ENCODE measurements around the gene FAM222B.
"Not testable (repeated sequence)": the region's sequence is repeated elsewhere in the genome, so short reads cannot be mapped to it uniquely, and the experiment has no call there.

FAM222B gene

DNA sequence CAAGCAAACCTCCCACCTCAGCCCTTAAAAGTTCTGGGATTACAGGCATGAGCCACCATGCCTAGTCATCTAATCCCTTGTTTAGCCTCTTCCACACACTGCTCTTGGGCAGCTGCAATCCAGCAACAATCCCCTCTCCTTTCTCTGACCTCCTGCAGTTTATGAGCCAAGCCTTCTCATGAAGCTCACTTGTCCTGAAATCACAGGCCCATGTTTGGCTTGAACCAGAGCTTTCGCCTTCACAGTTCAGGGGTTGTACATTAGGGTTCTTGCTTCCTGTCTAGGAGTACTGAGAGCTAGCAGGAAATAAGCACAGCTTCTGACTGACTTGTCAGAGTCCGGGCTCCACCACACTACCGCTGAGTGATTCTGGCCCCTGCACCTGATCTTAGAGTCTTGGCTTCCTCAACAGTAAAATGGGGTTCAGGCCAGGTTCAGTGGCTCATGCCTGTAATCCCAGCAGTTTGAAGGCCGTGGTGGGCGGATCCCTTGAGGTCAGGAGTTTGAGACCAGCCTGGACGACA is 28.5 kb upstream of the FAM222B start:
- DNase-seq (ENCODE audit: low read depth) = no peak

DNA sequence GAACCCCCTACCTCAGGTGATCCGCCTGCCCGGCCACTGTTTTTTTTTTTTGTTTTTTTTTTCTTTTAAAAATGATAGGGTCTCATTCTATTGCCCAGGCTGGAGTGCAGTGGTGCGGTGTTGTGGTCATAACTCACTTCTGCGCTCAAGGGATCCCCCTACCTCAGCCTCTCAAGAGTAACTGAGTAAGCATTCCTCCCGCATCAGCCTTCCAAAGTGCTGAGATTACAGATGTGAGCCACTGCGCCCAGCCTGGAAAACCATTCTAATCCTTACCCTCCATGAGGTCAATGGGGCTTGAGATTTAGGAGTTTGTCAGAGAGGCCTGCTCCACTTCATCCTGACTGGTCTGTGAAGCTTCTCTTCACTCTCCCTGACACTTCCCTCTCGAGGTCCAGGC is 24.7 kb upstream of the FAM222B start:
- no peak for DNase-seq (ENCODE audit: low read depth)

- no peak for DNase-seq (ENCODE audit: low read depth)
Observed at GRCh38 chr17:28865946-28866752, 23.6 kb upstream of the FAM222B start.

DNA sequence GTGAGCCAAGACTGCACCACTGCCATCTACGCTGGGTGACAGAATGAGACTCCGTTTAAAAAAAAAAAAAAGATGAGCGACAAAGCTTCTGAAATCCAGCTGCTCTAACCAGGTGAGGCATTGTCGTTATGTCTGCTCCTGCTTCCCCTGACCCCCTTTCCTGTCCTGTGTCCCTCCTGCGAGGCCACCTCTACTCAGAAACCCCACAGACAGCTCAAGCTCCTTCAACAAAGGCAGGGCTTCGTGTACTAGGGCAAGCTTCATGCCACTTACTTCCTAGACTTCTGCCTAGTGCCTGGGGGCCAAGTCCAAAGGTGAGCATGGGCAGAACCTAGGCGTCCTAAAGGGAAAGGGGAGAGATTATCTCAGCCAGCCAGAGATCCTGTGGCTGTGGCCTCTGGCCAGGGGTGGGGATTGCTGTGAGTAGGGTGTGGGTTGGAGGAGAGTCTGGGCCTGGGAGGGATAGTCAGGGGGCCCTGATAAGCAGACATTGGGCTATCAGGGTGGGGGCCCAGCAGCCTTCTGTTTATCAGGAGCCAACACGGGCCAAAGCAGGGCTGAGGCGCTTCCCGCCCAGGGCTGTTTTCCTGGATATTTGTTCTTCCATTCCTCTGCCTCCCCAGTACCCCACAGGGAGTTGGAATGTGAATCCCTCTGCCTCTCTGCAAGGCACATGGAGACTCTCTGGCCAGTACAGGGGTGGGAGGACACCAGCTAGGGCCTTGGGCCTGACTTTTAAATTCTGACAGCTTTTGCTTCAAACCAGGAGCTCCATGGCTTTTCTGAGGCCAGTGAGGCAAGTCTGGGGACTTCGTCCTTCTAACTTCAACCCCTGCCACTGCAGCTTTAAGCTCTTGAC is 22.6 kb upstream of the FAM222B start:
- DNase-seq (ENCODE audit: low read depth) = no peak

DNA sequence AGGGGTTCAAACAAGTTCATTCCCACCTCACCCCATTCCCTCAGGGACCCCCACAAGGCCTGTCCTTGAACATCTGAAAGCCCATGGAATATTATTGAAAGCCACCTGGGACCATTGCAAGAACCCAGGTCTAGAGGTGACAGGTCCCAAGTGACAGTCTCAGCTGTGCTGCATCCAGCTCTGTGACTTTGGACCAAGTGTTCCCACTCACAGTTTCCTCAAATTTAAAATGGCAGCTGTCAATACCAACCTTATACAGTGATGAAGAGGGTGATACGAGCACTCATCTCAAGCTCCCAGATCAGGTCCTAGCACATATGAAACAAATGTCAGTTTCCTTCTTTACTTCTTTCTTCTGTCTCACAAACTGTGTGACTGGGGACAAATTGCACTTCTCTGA is 21.4 kb upstream of the FAM222B start:
- DNase-seq (ENCODE audit: low read depth) = no peak

DNA sequence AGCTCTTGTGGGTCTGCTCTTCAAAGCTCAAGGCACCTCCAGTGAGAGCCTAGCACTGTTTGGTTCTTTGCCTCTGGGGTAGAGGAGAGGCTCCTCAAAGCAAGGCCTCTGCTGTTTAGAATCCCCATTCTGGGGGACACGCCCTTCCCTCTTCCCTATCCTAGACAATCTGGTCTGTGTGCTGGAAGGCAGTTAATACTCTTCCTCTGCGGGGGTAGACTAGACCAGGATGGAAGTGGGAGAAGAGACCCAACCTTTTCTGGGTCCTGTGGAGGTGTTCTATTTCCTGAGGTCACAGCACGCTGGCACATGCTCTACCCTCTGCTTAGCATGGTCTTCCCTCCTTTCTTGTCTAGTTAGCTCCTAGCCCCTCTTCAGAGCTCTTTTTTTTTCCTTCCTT is 20.0 kb upstream of the FAM222B start:
- DNase-seq (ENCODE audit: low read depth) = no peak

- no peak for DNase-seq (ENCODE audit: low read depth)
Observed at GRCh38 chr17:28861393-28862203, 19.0 kb upstream of the FAM222B start.

GRCh38 chr17:28860363-28860808 is 17.8 kb upstream of the FAM222B start:
- no peak for DNase-seq (ENCODE audit: low read depth)

GRCh38 chr17:28858801-28859355 is 16.3 kb upstream of the FAM222B start:
- no peak for DNase-seq (ENCODE audit: low read depth)

- DNase-seq (ENCODE audit: low read depth) = no peak
Observed at GRCh38 chr17:28857905-28858800, 15.6 kb upstream of the FAM222B start.

GRCh38 chr17:28856028-28856574 is 13.5 kb upstream of the FAM222B start:
- no peak for DNase-seq (ENCODE audit: low read depth)

GRCh38 chr17:28855336-28855679 is 12.7 kb upstream of the FAM222B start:
- no peak for DNase-seq (ENCODE audit: low read depth)

DNA sequence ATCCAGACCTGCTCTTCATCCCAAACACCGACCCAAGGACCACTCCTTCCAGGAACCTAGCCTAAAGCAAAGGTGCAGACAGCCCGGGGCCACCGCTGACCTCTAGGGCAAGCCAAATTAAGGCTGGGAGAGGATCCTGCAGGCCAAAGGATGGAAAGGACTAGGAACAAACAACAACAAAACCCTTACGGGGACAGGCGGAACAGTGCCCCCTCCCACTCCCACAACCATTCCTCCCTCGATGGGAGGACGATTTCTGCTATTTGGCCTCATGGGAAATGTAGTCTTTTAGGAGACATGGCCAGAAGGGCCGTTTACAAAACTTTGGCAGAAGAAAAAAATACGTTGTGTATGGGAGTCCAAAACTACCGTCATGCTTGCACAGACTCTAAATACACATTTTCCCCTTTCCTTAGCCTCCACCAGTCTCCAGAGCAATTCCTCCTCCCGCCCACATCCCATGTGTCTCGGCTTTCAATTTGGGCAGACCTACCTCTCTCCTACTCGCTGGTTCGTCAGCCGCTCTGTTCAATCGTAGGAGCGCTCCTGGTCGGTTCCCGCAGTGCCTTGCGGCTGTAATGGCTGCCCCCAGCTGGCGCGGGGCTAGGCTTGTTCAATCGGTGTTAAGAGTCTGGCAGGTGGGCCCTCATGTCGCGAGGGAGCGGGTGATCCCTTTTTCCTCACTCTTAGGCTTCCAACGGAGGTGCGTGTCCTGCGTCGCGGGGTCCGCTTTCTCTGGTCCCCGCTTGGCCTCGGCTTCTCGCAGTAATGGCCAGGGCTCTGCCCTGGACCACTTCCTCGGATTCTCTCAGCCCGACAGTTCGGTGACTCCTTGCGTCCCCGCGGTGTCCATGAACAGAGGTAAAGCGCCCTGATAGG is 12.1 kb upstream of the FAM222B start, which contains the start of gene ERAL1:
ERAL1 (plus strand) TSS at position 560 of the 879 bp plus-strand sequence; CDS start at position 579, 19 bp downstream.
- DNase-seq (ENCODE audit: low read depth) = peak; percentile 79

DNA sequence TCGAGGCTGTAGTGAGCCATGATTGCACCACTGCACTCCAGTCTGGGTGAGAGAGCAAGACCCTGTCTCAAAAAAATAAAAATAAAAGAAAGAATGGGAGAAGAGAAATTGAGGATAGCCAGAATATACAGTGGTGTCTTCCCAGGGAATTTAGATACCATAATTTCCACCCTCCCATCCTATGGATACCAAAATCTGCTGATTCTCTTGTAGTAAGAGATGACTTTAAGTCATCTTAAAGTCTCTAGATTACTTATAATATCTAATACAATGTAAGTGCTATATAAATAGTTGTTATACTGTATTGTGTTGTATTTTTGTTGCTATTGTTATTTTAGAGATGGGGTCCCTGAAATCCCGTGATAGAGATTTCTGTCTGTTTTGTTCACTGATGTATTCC is 10.7 kb upstream of the FAM222B start:
- DNase-seq (ENCODE audit: low read depth) = no peak

- DNase-seq (ENCODE audit: low read depth) = no peak
Observed at GRCh38 chr17:28849281-28849680, 6.7 kb upstream of the FAM222B start.

DNA sequence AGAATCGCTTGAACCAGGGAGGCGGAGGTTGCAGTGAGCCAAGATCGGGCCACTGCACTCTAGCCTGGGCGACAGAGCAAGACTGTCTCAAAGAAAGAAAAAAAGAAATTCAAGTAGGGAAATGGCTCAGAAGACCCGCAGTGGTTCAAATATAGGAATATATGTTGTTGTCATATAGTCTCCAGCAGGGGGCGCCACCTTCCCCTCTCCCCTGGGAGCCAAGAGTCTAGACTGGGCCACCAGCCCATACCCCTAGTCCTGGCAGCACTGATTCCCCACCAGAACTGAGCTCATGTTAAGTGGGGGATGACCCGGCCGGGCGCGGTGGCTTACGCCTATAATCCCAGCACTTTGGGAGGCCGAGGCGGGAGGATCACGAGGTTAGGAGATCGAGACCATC is 6.1 kb upstream of the FAM222B start:
- peak; percentile 28 for DNase-seq (ENCODE audit: low read depth)

GRCh38 chr17:28846699-28847098 is 4.1 kb upstream of the FAM222B start:
- DNase-seq (ENCODE audit: low read depth) = not testable (repeated sequence)

- no peak for DNase-seq (ENCODE audit: low read depth)
Observed at GRCh38 chr17:28846231-28846630, 3.6 kb upstream of the FAM222B start.

DNA sequence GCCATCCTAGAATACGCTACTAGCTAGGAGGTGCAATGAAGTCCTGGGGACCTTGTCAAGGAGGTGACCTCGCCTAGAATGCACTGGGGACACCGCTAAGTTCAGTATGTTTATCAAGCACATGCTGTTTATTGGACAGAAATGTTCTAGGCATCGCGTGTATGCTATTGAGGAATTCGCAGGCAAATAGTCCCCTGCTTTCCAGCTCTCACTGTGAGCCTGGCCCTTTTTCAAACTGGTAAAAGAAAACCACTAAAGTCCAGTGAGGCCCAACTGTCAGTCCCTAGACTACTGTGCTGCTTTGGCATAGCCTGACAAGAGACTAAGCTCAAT is 1.2 kb upstream of the FAM222B start:
- no peak for DNase-seq (ENCODE audit: low read depth)

All from T follicular helper cell (primary cell).